Measurements from ENCODE around the gene NPR1. TPM values are rescaled to one million over a fixed set of nuclear protein-coding genes. Genes with fewer than 3 reads are reported as not detected.

The NPR1 gene
- total RNA-seq, 2 donors from 2014 or later, result not detected

GRCh38 chr1:153646672-153647345 lies 31.7 kb upstream of the NPR1 start:
- no peaks in the 10 kb centered on the region for H3K9me3 Mint-ChIP-seq
- peak in 1 of 2 donors; percentile 45 for DNase-seq (ENCODE audit: low spot score in 2 of 2)
- peaks cover 40 to 58% of the 10 kb centered on the region in 2 donors for H3K36me3 Mint-ChIP-seq
- ATAC-seq, result no peak
- H3K27ac Mint-ChIP-seq, result peak overlapping the region; percentile 73 to 82

GRCh38 chr1:153647346-153647714 lies 31.2 kb upstream of the NPR1 start:
- peaks cover 35 to 53% of the 10 kb centered on the region in 2 donors for H3K36me3 Mint-ChIP-seq
- peak in 1 of 2 donors; percentile 15 for ATAC-seq
- H3K9me3 Mint-ChIP-seq, result no peaks in the 10 kb centered on the region
- peak overlapping the region; percentile 10 to 82 for H3K27ac Mint-ChIP-seq
- peak in 1 of 2 donors; percentile 45 for DNase-seq (ENCODE audit: low spot score in 2 of 2)

- Mint-ChIP-seq H3K9me3 (no peaks in the 10 kb centered on the region), H3K36me3 (peaks cover 32 to 45% of the 10 kb centered on the region in 2 donors), H3K27ac (peak overlapping the region; percentile 61 to 82)
- DNase-seq (ENCODE audit: low spot score in 2 of 2), result peak in 1 of 2 donors; percentile 48
- ATAC-seq, result no peak
These were observed 30.4 kb upstream of the NPR1 start for GRCh38 chr1:153648000-153648643.

- H3K9me3 Mint-ChIP-seq, result no peaks in the 10 kb centered on the region
- peak overlapping the region; percentile 82 to 88 for H3K27ac Mint-ChIP-seq
- ATAC-seq (peak; percentile 36 to 47), DNase-seq (ENCODE audit: low spot score in 2 of 2) (peak in 1 of 2 donors; percentile 52)
- peaks cover 20 to 34% of the 10 kb centered on the region in 2 donors for H3K36me3 Mint-ChIP-seq
These were observed 29.2 kb upstream of the NPR1 start for GRCh38 chr1:153649137-153649862.

- Mint-ChIP-seq H3K36me3 (peaks cover 15 to 28% of the 10 kb centered on the region in 2 donors), H3K27ac (peak overlapping the region; percentile 82 to 88), H3K9me3 (no peaks in the 10 kb centered on the region)
- peak; percentile 36 to 48 for ATAC-seq
- DNase-seq (ENCODE audit: low spot score in 2 of 2), result peak in 1 of 2 donors; percentile 52
These were observed 28.6 kb upstream of the NPR1 start for GRCh38 chr1:153649863-153650235.

- Mint-ChIP-seq H3K9me3 (no peaks in the 10 kb centered on the region), H3K27ac (no peak overlapping the region), H3K36me3 (peaks cover 5 to 12% of the 10 kb centered on the region in 2 donors)
- DNase-seq (ENCODE audit: low spot score in 2 of 2) (peak in 1 of 2 donors; percentile 26), ATAC-seq (no peak)
These were observed 26.7 kb upstream of the NPR1 start for GRCh38 chr1:153651771-153652170.

- no peak for ATAC-seq
- H3K9me3 Mint-ChIP-seq, result no peaks in the 10 kb centered on the region
- no peak overlapping the region for H3K27ac Mint-ChIP-seq
- H3K36me3 Mint-ChIP-seq, result peaks cover 0 to under 1% of the 10 kb centered on the region in 2 donors
- DNase-seq (ENCODE audit: low spot score in 2 of 2), result peak in 1 of 2 donors; percentile 26
These were observed 25.5 kb upstream of the NPR1 start for GRCh38 chr1:153652805-153653500.

GRCh38 chr1:153655333-153655732 lies 23.2 kb upstream of the NPR1 start:
- Mint-ChIP-seq H3K27ac (no peak overlapping the region), H3K9me3 (no peaks in the 10 kb centered on the region), H3K36me3 (peaks cover 6 to 11% of the 10 kb centered on the region in 2 donors)
- no peak for ATAC-seq
- DNase-seq (ENCODE audit: low spot score in 2 of 2), result peak in 1 of 2 donors; percentile 13

GRCh38 chr1:153658400-153659174 lies 19.9 kb upstream of the NPR1 start, which contains the start of gene SNAPIN:
Gene SNAPIN (plus strand): TSS chr1:153658703. CDS start chr1:153658744, 41 bp downstream.
- DNase-seq (ENCODE audit: low spot score in 2 of 2) (peak; percentile 89 to 93), ATAC-seq (peak; percentile 93 to 94)
- Mint-ChIP-seq H3K36me3 (peaks cover 6 to 11% of the 10 kb centered on the region in 2 donors), H3K27ac (peak within 1 kb of the TSS; percentile 93 to 96), H3K9me3 (no peaks in the 10 kb centered on the region)

GRCh38 chr1:153659175-153659534 lies 19.3 kb upstream of the NPR1 start:
- ATAC-seq (peak in 1 of 2 donors; percentile 1), DNase-seq (ENCODE audit: low spot score in 2 of 2) (no peak)
- H3K27ac Mint-ChIP-seq, result peak overlapping the region; percentile 93 to 96
- H3K36me3 Mint-ChIP-seq, result peaks cover 8 to 11% of the 10 kb centered on the region in 2 donors
- H3K9me3 Mint-ChIP-seq, result no peaks in the 10 kb centered on the region

- Mint-ChIP-seq H3K27ac (peak overlapping the region; percentile 93 to 96), H3K36me3 (peaks cover 11 to 13% of the 10 kb centered on the region in 2 donors), H3K9me3 (no peaks in the 10 kb centered on the region)
- DNase-seq (ENCODE audit: low spot score in 2 of 2) (no peak), ATAC-seq (no peak)
These were observed 18.8 kb upstream of the NPR1 start for GRCh38 chr1:153659656-153660055.

- H3K36me3 Mint-ChIP-seq, result peaks cover 22 to 28% of the 10 kb centered on the region in 2 donors
- ATAC-seq, result no peak
- H3K27ac Mint-ChIP-seq, result peak overlapping the region; percentile 39 to 65
- H3K9me3 Mint-ChIP-seq, result no peaks in the 10 kb centered on the region
- no peak for DNase-seq (ENCODE audit: low spot score in 2 of 2)
These were observed 17.3 kb upstream of the NPR1 start for GRCh38 chr1:153661111-153661708.

GRCh38 chr1:153662269-153662668 lies 16.2 kb upstream of the NPR1 start:
- Mint-ChIP-seq H3K27ac (peak overlapping the region in 1 of 2 donors; percentile 4), H3K9me3 (no peaks in the 10 kb centered on the region), H3K36me3 (peaks cover 31 to 33% of the 10 kb centered on the region in 2 donors)
- ATAC-seq (no peak), DNase-seq (ENCODE audit: low spot score in 2 of 2) (no peak)

GRCh38 chr1:153663211-153663610 lies 15.3 kb upstream of the NPR1 start:
- DNase-seq (ENCODE audit: low spot score in 2 of 2) (no peak), ATAC-seq (no peak)
- Mint-ChIP-seq H3K36me3 (peaks cover 31 to 42% of the 10 kb centered on the region in 2 donors), H3K27ac (no peak overlapping the region), H3K9me3 (no peaks in the 10 kb centered on the region)

GRCh38 chr1:153667439-153667838 lies 11.0 kb upstream of the NPR1 start:
- DNase-seq (ENCODE audit: low spot score in 2 of 2) (no peak), ATAC-seq (no peak)
- Mint-ChIP-seq H3K27ac (peak overlapping the region in 1 of 2 donors; percentile 64), H3K9me3 (no peaks in the 10 kb centered on the region), H3K36me3 (peaks cover 26 to 35% of the 10 kb centered on the region in 2 donors)

All from activated naive CD4-positive, alpha-beta T cell treated with anti-CD3 and anti-CD28 coated beads, Interleukin-2, amount 50 U/mL, for 72 hours (primary cell).